ENCODE measurements around the gene FOXD4L3.
"Not testable (repeated sequence)": the region's sequence is repeated elsewhere in the genome, so short reads cannot be mapped to it uniquely, and the experiment has no call there.

FOXD4L3 gene

GRCh38 chr9:68351689-68352088 lies 49.0 kb downstream of the FOXD4L3 start:
- not testable (repeated sequence) for DNase-seq

All from C1 segment of cervical spinal cord (tissue), 14 donors.